Duodenal mucosa (tissue), 2 donors: ENCODE results near the gene MAEL.

Experiments used
- H3K27ac ChIP-seq: one replicate; pipeline ENCODE4 v1.7.0; 2013; ENCODE audit warnings: low read depth, low read length
- H3K27me3 ChIP-seq, 2 donors: one replicate each; pipeline ENCODE4 v1.7.0; 2013; ENCODE audit warnings: low read length in 2 of 2, control low read depth in 1 of 2; ENCODE audit not compliant: insufficient read depth in 2 of 2, control insufficient read depth in 1 of 2
- H3K36me3 ChIP-seq, 2 donors: one replicate each; pipeline ENCODE4 v1.7.0; 2013; ENCODE audit warnings: low read length in 2 of 2, control low read depth in 1 of 2; ENCODE audit not compliant: insufficient read depth in 2 of 2, control insufficient read depth in 1 of 2
- H3K4me1 ChIP-seq, 2 donors: one replicate each; pipeline ENCODE4 v1.7.0; 2013; ENCODE audit warnings: low read length in 2 of 2, control low read depth in 1 of 2; ENCODE audit not compliant: insufficient read depth in 2 of 2, control insufficient read depth in 1 of 2
- H3K4me3 ChIP-seq, 2 donors: one replicate each; pipeline ENCODE4 v1.7.0; 2013; ENCODE audit warnings: low read length in 2 of 2, low read depth in 1 of 2
- H3K9ac ChIP-seq, 2 donors: one replicate each; pipeline ENCODE4 v1.7.0; 2013; ENCODE audit warnings: low read length in 2 of 2, low read depth in 1 of 2
- H3K9me3 ChIP-seq, 2 donors: one replicate each; pipeline ENCODE4 v1.7.0; 2013; ENCODE audit warnings: low read length in 2 of 2, control low read depth in 1 of 2; ENCODE audit not compliant: control insufficient read depth in 1 of 2

Gene MAEL

GRCh38 chr1:167054531-167054930, 65.5 kb downstream of the MAEL start:
- Histone ChIP-seq H3K27me3 (no peaks in the 10 kb centered on the region), H3K4me1 (peaks cover 0 to 3% of the 10 kb centered on the region in 2 donors), H3K36me3 (peaks cover 24 to 65% of the 10 kb centered on the region in 2 donors), H3K27ac (no peak overlapping the region), H3K9me3 (no peaks in the 10 kb centered on the region), H3K9ac (no peak overlapping the region), H3K4me3 (no peak overlapping the region)

DNA sequence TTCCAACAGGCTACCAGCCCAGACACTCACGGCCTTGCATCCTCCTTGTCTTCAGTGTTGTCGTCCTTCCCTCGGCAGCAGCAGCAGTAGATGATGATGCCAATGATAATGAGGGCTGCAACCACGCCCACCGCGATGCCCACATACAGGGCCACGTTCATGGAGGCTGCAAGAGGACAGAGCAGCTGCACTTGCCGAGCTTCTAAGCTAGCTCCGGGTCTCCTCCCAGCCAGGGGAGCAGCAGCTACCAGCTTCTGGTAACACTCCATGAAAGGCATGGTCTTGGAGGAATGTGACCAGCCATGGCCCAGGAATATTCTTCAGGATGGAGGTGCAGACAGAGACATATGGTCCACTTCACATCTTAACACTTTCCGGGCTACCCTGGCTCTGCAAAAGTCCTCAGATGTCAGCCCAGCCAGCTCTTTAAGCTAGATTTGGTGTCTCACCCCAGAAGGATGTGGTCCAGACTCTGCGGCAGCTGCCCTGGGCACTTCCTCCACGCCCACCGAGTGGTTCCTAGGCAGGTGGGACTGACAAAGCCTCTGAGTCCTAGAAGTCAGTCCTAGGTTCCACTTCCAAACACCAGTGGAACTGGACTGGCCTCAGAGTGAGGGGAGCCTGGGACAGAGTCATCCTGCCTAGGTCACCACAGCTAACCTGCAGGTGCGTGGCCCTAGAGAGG, 66.0 kb downstream of the MAEL start:
- Histone ChIP-seq H3K27me3 (no peaks in the 10 kb centered on the region), H3K9ac (no peak overlapping the region), H3K9me3 (no peaks in the 10 kb centered on the region), H3K4me1 (peaks cover 0 to 3% of the 10 kb centered on the region in 2 donors), H3K27ac (no peak overlapping the region), H3K36me3 (peaks cover 24 to 63% of the 10 kb centered on the region in 2 donors), H3K4me3 (no peak overlapping the region)

GRCh38 chr1:167056529-167057231, 67.6 kb downstream of the MAEL start:
- Histone ChIP-seq H3K9ac (no peak overlapping the region), H3K27me3 (no peaks in the 10 kb centered on the region), H3K36me3 (peaks cover 24 to 62% of the 10 kb centered on the region in 2 donors), H3K9me3 (no peaks in the 10 kb centered on the region), H3K4me3 (no peak overlapping the region), H3K27ac (no peak overlapping the region), H3K4me1 (peaks cover 0 to 3% of the 10 kb centered on the region in 2 donors)

GRCh38 chr1:167057241-167057688, 68.2 kb downstream of the MAEL start:
- Histone ChIP-seq H3K27ac (no peak overlapping the region), H3K4me3 (no peak overlapping the region), H3K9me3 (no peaks in the 10 kb centered on the region), H3K27me3 (no peaks in the 10 kb centered on the region), H3K9ac (no peak overlapping the region), H3K36me3 (peaks cover 21 to 56% of the 10 kb centered on the region in 2 donors), H3K4me1 (peaks cover 0 to 3% of the 10 kb centered on the region in 2 donors)

DNA sequence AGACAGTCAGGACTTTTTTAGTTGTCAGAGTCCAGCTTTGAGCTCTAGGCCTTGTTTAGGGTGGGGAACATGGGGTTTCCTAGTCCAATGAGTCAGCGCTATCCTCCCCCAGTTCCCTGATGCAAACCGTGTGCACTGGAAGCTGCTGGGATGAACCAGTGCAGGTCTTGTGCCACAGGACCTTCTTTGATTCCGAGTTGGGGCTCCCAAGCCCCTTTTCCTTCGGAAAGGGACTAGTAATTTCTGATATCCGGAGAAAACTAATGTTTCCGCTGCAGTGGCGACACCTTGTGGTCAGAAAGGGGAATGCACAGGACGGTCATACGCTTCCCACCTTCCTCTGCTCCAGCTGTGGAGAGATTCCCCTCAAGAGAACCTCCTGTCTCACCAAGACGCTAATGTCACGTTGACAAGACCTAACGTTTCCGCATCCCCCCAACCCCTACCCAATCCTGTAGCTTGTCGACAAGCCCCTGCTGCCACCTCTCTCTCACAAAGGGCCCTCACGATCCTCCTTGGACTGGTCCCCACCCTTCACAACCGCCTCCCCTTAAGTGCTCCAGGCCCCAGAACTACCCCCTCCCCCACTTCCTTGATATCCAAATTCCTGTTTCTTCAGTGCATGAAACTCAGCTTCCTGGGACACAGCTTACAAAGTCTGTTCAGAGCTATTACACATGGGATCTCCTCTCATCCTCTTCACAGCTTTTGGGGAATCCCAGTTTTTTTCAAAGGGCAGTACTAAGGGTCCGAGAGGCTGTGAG, 70.1 kb downstream of the MAEL start:
- no peaks in the 10 kb centered on the region for H3K27me3 ChIP-seq
- H3K9ac ChIP-seq, result no peak overlapping the region
- H3K36me3 ChIP-seq, result peaks cover 16 to 53% of the 10 kb centered on the region in 2 donors
- no peak overlapping the region for H3K27ac ChIP-seq
- H3K4me1 ChIP-seq, result peaks cover 0 to 3% of the 10 kb centered on the region in 2 donors
- no peaks in the 10 kb centered on the region for H3K9me3 ChIP-seq
- no peak overlapping the region for H3K4me3 ChIP-seq

GRCh38 chr1:167059809-167060107, 70.7 kb downstream of the MAEL start:
- no peaks in the 10 kb centered on the region for H3K9me3 ChIP-seq

DNA sequence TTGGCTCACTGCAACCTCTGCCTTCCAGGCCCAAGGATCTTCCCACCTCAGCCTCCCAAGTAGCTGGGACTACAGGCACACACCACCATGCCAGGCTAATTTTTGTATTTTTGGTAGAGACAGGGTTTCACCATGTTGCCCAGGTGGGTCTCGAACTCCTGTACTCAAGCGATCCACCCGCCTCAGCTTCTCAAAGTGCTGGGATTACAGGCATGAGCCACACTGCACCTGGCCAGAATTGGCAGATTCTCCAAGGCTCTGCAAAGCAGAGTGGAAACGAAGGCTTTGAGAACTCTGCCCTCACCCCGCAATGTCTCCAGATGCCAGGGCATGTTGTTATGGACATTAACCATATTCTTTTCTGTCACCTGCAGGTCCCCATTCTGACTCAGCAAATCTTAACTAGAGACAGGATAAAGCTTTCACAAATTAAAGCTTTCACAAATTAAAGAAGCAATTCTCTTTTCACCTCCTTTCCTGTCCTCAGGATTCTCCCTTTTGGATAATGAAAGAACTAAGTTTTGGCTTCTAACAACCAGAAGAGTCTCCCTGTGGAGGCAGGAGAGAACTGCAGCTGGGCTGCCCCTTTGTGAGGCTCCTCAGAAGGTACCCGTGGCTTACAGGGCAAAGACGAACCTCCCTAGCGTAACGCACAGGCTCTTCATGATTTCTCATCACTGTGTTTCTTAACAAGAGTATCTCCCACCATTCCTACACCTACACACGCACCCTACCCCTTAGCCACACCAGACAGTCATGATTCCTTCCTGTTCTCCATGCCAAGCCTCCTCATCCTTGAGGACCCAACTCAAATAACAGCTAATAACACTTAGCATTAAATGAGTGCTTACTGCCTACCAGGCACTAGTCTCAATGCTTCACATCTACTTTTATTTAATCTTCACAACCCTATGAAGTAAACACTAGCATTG, 71.3 kb downstream of the MAEL start:
- Histone ChIP-seq H3K9ac (no peak overlapping the region), H3K4me3 (no peak overlapping the region), H3K4me1 (peaks cover 4 to 9% of the 10 kb centered on the region in 2 donors), H3K9me3 (no peaks in the 10 kb centered on the region), H3K27ac (no peak overlapping the region), H3K36me3 (peaks cover 5 to 48% of the 10 kb centered on the region in 2 donors), H3K27me3 (no peaks in the 10 kb centered on the region)

More at GRCh38 chr1:167059809-167060107, 70.7 kb downstream of the MAEL start:
- peaks cover 11 to 49% of the 10 kb centered on the region in 2 donors for H3K36me3 ChIP-seq
- H3K4me3 ChIP-seq, result no peak overlapping the region
- H3K4me1 ChIP-seq, result peaks cover 0 to 3% of the 10 kb centered on the region in 2 donors
- no peaks in the 10 kb centered on the region for H3K27me3 ChIP-seq
- no peak overlapping the region for H3K27ac ChIP-seq
- H3K9ac ChIP-seq, result no peak overlapping the region

GRCh38 chr1:167061073-167061464, 72.0 kb downstream of the MAEL start:
- H3K4me1 ChIP-seq, result peaks cover 9 to 12% of the 10 kb centered on the region in 2 donors
- H3K9ac ChIP-seq, result no peak overlapping the region
- H3K27ac ChIP-seq, result no peak overlapping the region

DNA sequence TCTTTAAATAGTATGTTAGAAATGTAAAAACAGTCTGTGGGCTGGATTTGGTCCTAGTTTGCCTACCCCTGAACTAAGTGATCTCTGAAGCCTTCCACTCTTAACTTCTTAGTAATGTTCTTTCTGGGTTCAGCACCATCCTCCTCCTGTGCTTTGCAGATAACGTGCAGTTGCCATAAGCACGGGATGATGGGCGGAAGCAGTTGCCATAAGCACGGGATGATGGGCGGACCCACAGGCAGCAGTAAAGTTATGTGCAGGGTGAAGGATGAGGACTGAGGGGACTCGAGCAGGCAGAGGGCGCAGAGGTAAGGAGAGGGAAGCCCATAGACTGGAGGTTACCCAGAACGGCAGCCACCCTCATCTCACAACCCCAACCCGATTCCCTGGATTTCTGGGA, 75.5 kb downstream of the MAEL start:
- no peak overlapping the region for H3K9ac ChIP-seq
- no peak overlapping the region for H3K4me3 ChIP-seq
- peaks cover 9 to 10% of the 10 kb centered on the region in 2 donors for H3K4me1 ChIP-seq
- peaks cover 3 to 38% of the 10 kb centered on the region in 2 donors for H3K36me3 ChIP-seq
- no peaks in the 10 kb centered on the region for H3K27me3 ChIP-seq
- no peak overlapping the region for H3K27ac ChIP-seq
- no peaks in the 10 kb centered on the region for H3K9me3 ChIP-seq

More at GRCh38 chr1:167061073-167061464, 72.0 kb downstream of the MAEL start:
- H3K9me3 ChIP-seq, result no peaks in the 10 kb centered on the region
- peaks cover 5 to 42% of the 10 kb centered on the region in 2 donors for H3K36me3 ChIP-seq
- H3K27me3 ChIP-seq, result no peaks in the 10 kb centered on the region
- H3K4me3 ChIP-seq, result no peak overlapping the region
